Spleen (tissue), 7 donors: ENCODE data around the gene DNPEP.

Experiments
- CTCF ChIP-seq, 11 experiments: fragments of 200-600 bp in 7 of 11; fragments of 450-650 bp in 4 of 11; sonication (generic) in 4 of 11; IDR thresholded peaks in 8 of 11; conservative IDR thresholded peaks in 3 of 11; 1 replicate in 7 of 11; 2 replicates in 4 of 11; pipeline versions ENCODE4 v1.4.0 to v1.8.0; 2016 to 2021; ENCODE audit warnings: antibody characterized with exemption in 11 of 11, inconsistent platforms in 4 of 11, mild to moderate bottlenecking in 1 of 11
- POLR2A ChIP-seq, 3 donors: fragments of 450-650 bp; IDR thresholded peaks; one replicate each; pipeline ENCODE4 v1.5.1; 2017; ENCODE audit warnings: antibody characterized with exemption in 3 of 3, mild to moderate bottlenecking in 1 of 3
- donor health status: DM: no; HTN: no; CAD: no; lungs with moderate emphysema.
- donor health status: DM: no; HTN: no; CAD: no.
- donor health status: DM: no; HTN: no; CAD: no.

- TF ChIP-seq CTCF (IDR thresholded peaks at IDR 0.05 in 8 of 11, conservative IDR thresholded peaks at IDR 0.05 in 3 of 11): no peak
- no peak for TF ChIP-seq POLR2A (IDR thresholded peaks at IDR 0.05)
These were observed 18.3 kb downstream of the DNPEP start for GRCh38 chr2:219369447-219369861.
